Left lung (tissue), 10 donors: ENCODE data around the gene CEP131. TPM values are rescaled to one million over a fixed set of nuclear protein-coding genes. Genes with fewer than 3 reads are reported as not detected.

Source experiments
- ATAC-seq: fragments of 200-7000 bp; cut with Tn5 transposase; one replicate; pipeline ENCODE4 v1.9.1; 2020; ENCODE audit warnings: moderate library complexity
- DNase-seq, 4 donors: peaks; one replicate each; pipeline ENCODE4 v3.0.0-alpha.2; 2013 to 2020
- H3K27ac ChIP-seq, 2 donors: fragments of 200-600 bp; sonication (generic) in 1 of 2; one replicate each; pipeline versions ENCODE4 v1.5.0 to v1.8.0; 2020 to 2021
- H3K27me3 ChIP-seq, 2 donors: fragments of 200-600 bp; sonication (generic) in 1 of 2; one replicate each; pipeline versions ENCODE4 v1.5.0 to v1.8.0; 2020 to 2021
- H3K36me3 ChIP-seq, 2 donors: fragments of 200-600 bp; sonication (generic) in 1 of 2; one replicate each; pipeline versions ENCODE4 v1.5.0 to v1.8.0; 2020 to 2021
- H3K4me1 ChIP-seq, 2 donors: fragments of 200-600 bp; one replicate each; pipeline ENCODE4 v1.8.0; 2021
- H3K4me3 ChIP-seq, 2 donors: fragments of 200-600 bp; sonication (generic) in 1 of 2; one replicate each; pipeline versions ENCODE4 v1.5.0 to v1.8.0; 2020 to 2021; ENCODE audit warnings: mild to moderate bottlenecking in 1 of 2
- H3K9me3 ChIP-seq, 2 donors: fragments of 200-600 bp; sonication (generic) in 1 of 2; one replicate each; pipeline versions ENCODE4 v1.5.0 to v1.8.0; 2020 to 2021
- intact Hi-C, 2 donors: fragments of 100-400 bp; cut with DNase I; formaldehyde crosslinking; loops; one replicate each; pipeline versions ENCODE4 v1.11.2 to v1.14.2; 2022
- polyA plus RNA-seq, 6 donors: library from polyadenylated mRNA; unstranded; fragments of 120-200 nt; gene quantifications; one replicate each; pipeline ENCODE4 v1.2.1, GENCODE V29; 2013; ENCODE audit not compliant: insufficient read length in 6 of 6
- total RNA-seq, 2 donors: library from RNA; stranded (reverse); fragmentation: NEBNext Ultra II Directional; extraction: Animal tissue kit (Norgen Biotek cat#: 25700); gene quantifications; one replicate each; pipeline ENCODE4 v1.2.1, GENCODE V29; 2021
- TF ChIP-seq, protein P1 (sequence below), 2 donors: fragments of 200-600 bp; sonication (generic) in 1 of 2; IDR thresholded peaks; one replicate each; pipeline versions ENCODE4 v1.5.0 to v1.8.0; 2021; ENCODE audit warnings: antibody characterized with exemption in 2 of 2
- donor health status: DM: no; HTN: yes; CAD: no.
- donor health status: DM: no; HTN: no; CAD: no.

CEP131 gene
- total and polyA plus RNA-seq, 8 donors, result 7.7 to 21.0 (median 16.9) TPM

DNA sequence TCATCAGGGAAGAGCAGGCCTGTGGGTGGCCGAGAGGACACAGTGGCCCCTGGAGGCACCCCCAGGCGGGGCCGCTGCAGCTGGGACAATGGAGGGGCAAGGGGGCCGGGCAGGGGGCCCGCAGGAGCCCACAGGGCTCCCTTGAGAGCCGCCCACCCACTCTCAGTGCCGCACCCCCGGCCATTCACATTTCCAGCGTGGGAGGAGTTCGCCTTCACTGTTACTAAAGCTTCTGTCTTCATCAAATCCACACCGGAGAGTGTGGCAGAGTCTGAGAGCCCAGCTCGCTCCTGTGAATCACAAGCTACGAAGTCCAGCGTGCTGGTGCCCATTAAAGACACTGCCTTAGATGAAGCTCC lies 78.4 kb downstream of the CEP131 start:
- H3K36me3 ChIP-seq, result no peaks in the 10 kb centered on the region
- H3K27me3 ChIP-seq, result no peaks in the 10 kb centered on the region
- H3K4me1 ChIP-seq, result peaks cover 6 to 27% of the 10 kb centered on the region in 2 donors
- intact Hi-C loops, result no loop called here
- H3K4me3 ChIP-seq, result no peak overlapping the region
- ATAC-seq (no peak), DNase-seq (no peak)
- no peak overlapping the region for H3K27ac ChIP-seq
- H3K9me3 ChIP-seq, result no peaks in the 10 kb centered on the region
- TF ChIP-seq, protein P1, sequence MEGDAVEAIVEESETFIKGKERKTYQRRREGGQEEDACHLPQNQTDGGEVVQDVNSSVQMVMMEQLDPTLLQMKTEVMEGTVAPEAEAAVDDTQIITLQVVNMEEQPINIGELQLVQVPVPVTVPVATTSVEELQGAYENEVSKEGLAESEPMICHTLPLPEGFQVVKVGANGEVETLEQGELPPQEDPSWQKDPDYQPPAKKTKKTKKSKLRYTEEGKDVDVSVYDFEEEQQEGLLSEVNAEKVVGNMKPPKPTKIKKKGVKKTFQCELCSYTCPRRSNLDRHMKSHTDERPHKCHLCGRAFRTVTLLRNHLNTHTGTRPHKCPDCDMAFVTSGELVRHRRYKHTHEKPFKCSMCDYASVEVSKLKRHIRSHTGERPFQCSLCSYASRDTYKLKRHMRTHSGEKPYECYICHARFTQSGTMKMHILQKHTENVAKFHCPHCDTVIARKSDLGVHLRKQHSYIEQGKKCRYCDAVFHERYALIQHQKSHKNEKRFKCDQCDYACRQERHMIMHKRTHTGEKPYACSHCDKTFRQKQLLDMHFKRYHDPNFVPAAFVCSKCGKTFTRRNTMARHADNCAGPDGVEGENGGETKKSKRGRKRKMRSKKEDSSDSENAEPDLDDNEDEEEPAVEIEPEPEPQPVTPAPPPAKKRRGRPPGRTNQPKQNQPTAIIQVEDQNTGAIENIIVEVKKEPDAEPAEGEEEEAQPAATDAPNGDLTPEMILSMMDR (IDR thresholded peaks at IDR 0.05), result no peak

DNA sequence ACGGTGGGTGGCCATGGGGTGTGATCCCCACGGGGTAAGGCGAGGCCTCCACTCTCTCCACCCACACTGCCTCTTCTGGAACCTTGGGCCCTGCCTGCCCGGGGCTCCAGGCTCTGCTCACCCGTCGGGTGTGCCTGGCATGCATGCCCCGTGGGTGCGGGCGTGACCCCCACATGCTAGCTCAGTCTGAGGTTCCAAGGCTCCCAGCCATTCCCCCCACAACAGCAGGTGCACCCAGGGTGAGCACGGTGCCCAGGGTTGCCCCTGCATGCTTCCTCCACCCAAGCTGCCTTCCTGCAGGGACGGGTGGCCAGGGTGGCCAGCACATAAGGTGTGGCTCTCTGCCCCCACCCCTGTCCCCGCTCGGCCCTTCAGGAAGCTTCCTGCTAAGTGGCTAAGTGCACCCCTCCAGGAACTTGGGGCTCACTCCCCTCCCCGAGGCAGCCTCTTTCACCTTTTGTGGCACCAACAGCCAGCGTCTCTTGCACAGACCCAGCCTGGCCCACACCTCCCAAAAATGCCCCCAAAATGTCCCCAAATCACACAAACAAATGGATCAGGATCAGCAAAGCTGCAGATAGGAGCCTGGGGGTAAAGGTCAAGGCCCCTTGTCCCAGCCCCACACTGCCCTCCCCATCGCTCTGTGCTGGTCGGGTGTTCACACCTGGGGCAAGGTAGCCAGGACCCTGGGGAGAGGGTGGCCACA lies 78.9 kb downstream of the CEP131 start:
- Histone ChIP-seq H3K4me1 (peaks cover 6 to 22% of the 10 kb centered on the region in 2 donors), H3K36me3 (no peaks in the 10 kb centered on the region), H3K27me3 (no peaks in the 10 kb centered on the region), H3K27ac (no peak overlapping the region), H3K9me3 (no peaks in the 10 kb centered on the region), H3K4me3 (no peak overlapping the region)
- TF ChIP-seq, protein P1 (IDR thresholded peaks at IDR 0.05), result no peak
- no peak for ATAC-seq
- DNase-seq, result no peak
- intact Hi-C loops, result loop anchor here in 1 of 2 donors (2.0 kb wide), 1 partner anchor 57 kb away; no protein-coding TSS in a partner anchor

DNA sequence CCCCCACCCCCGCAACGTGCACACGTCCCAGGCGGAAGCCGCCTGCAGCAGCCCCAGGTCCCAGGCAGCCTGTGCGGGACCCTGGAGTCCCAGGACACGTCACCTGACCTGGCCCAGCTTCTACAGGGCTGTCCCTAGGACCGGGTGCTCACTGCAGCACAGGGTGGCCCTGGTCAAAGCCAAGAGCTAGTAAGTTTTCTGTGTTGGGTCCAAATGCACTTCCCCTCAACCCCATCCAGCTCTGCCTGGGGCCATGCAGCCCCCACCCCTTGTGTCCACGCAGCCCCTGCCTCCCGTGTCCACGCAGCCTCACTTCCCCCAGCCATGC lies 79.6 kb downstream of the CEP131 start:
- TF ChIP-seq, protein P1 (IDR thresholded peaks at IDR 0.05), result no peak
- peak; percentile 37 for ATAC-seq
- no peaks in the 10 kb centered on the region for H3K36me3 ChIP-seq
- intact Hi-C loops, result loop anchor here in 1 of 2 donors (2.0 kb wide), 1 partner anchor 58 kb away; no protein-coding TSS in a partner anchor
- H3K4me1 ChIP-seq, result peaks cover 6 to 17% of the 10 kb centered on the region in 2 donors
- H3K9me3 ChIP-seq, result no peaks in the 10 kb centered on the region
- DNase-seq, result no peak
- no peaks in the 10 kb centered on the region for H3K27me3 ChIP-seq
- no peak overlapping the region for H3K4me3 ChIP-seq
- H3K27ac ChIP-seq, result no peak overlapping the region

DNA sequence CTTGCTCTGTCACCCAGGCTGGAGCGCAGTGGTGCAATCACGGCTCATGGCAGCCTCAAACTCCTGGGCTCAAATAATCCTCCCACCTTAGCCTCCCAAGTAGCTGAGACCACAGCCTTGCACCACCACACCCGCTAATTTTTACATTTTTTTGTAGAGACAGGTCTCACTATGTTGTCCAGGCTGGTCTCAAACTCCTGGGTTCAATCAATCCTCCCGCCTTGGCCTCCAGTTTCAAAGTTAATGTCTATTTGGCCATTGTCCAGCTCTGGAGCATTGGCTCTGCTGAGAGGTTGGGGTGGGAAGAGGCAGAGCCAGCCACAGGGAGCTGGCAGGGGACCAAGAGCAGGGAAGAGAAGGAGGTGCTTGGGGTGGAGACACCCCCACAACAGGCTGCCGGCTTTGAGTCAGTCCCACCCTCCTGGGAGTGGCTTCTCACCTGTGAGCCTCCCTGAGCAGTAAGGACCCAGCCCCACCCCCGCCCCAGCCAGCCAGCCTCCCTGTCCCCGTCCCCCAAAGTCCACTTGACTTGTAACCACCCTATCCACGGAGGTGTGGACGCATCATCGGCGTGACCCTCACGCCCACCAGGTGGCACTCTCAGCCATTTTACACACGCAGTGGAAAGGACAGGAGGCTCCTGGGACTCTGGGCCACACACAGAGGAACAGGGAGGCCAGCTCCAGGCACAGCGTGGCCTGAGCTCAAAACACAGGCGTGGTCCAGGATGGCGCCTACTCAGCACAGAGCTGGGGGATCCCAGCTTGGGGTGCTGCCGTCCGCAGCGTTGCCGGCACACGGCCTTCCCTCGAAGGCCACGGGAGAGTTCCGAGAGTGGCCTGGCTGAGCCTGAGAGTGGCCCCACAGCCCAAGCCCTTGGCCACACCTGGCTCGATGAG lies 80.2 kb downstream of the CEP131 start:
- Histone ChIP-seq H3K27ac (no peak overlapping the region), H3K9me3 (no peaks in the 10 kb centered on the region), H3K4me1 (peaks cover 6 to 17% of the 10 kb centered on the region in 2 donors), H3K27me3 (no peaks in the 10 kb centered on the region), H3K36me3 (no peaks in the 10 kb centered on the region), H3K4me3 (no peak overlapping the region)
- TF ChIP-seq, protein P1 (IDR thresholded peaks at IDR 0.05), result peak; percentile 40 to 67
- peak in 3 of 4 donors; percentile 59 to 91 (median 82) for DNase-seq
- intact Hi-C loops, result loop anchor here in 1 of 2 donors (2.0 kb wide), 1 partner anchor 58 kb away; no protein-coding TSS in a partner anchor
- ATAC-seq, result peak; percentile 91

DNA sequence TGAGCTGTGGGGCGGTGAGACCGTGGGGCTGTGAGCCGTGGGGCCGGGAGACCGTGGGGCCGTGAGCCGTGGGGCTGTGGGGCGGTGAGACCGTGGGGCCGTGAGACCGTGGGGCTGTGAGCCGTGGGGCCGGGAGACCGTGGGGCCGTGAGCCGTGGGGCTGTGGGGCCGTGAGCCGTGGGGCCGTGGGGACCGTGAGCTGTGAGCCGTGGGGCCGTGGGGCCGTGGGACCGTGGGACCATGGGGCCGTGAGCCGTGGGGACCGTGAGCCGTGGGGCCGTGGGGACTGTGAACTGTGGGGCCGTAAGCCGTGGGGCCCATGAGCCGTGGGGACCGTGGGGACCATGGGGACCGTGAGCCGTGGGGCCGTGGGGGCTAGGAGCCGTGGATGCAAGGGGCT lies 82.1 kb downstream of the CEP131 start:
- ATAC-seq (no peak), DNase-seq (no peak)
- peaks cover 6 to 17% of the 10 kb centered on the region in 2 donors for H3K4me1 ChIP-seq
- H3K4me3 ChIP-seq, result no peak overlapping the region
- TF ChIP-seq, protein P1 (IDR thresholded peaks at IDR 0.05), result no peak
- intact Hi-C loops, result no loop called here
- H3K9me3 ChIP-seq, result no peaks in the 10 kb centered on the region
- no peaks in the 10 kb centered on the region for H3K27me3 ChIP-seq
- no peak overlapping the region for H3K27ac ChIP-seq
- no peaks in the 10 kb centered on the region for H3K36me3 ChIP-seq
